ENCODE results near the gene TRIM43. TPM values are rescaled to one million over a fixed set of nuclear protein-coding genes. Genes with fewer than 3 reads are reported as not detected.
"Not testable (repeated sequence)": the region's sequence is repeated elsewhere in the genome, so short reads cannot be mapped to it uniquely, and the experiment has no call there.

TRIM43 gene
- not detected in 2 replicates for total RNA-seq
- long read RNA-seq, result 0 reads

- H3K27ac Mint-ChIP-seq; H3K36me3 Mint-ChIP-seq (ENCODE audit: insufficient read depth); H3K9me3 Mint-ChIP-seq (ENCODE audit: low read depth); DNase-seq (ENCODE audit: low spot score, unreplicated experiment); H3K4me1 Mint-ChIP-seq (ENCODE audit: low read depth); H3K4me3 Mint-ChIP-seq (ENCODE audit: low read depth): not testable (repeated sequence)
- H3K27me3 Mint-ChIP-seq, result peaks cover 12% of the 10 kb centered on the region
Measured at GRCh38 chr2:95591701-95592100, at the start of gene TRIM43. Gene TRIM43 (plus strand): TSS chr2:95592001. CDS start chr2:95594024, 2,023 bp downstream.

DNA sequence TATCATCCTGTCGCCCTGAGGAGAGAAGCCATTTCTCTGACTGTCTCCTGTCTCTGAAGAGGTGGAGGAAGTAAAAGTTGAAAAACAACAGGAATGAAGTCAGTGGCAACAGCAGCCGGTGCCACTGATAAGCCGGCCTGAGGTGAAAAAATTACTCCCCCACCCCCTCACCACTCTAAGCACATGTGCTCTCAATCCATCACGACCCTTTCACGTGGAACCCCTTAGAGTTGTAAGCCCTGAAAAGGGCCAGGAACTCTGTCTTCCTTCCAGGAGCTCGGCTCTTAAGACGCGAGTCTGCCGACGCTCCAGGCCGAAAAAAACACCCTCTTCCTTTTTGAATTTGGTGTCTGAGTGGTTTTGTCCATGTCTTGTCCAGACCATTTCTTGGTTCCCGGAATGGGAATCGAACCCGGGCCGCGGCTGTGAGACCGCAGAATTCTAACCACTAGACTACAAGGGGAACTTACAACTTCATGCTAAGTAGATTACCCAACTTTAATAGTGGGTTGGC, 40.7 kb upstream of the TRIM43 start:
- Mint-ChIP-seq H3K27me3 (peaks cover 3% of the 10 kb centered on the region), H3K4me1 (ENCODE audit: low read depth) (no peaks in the 10 kb centered on the region), H3K9me3 (ENCODE audit: low read depth) (no peaks in the 10 kb centered on the region), H3K4me3 (ENCODE audit: low read depth) (no peak overlapping the region), H3K36me3 (ENCODE audit: insufficient read depth) (no peaks in the 10 kb centered on the region), H3K27ac (no peak overlapping the region)
- TF ChIP-seq, protein P1, sequence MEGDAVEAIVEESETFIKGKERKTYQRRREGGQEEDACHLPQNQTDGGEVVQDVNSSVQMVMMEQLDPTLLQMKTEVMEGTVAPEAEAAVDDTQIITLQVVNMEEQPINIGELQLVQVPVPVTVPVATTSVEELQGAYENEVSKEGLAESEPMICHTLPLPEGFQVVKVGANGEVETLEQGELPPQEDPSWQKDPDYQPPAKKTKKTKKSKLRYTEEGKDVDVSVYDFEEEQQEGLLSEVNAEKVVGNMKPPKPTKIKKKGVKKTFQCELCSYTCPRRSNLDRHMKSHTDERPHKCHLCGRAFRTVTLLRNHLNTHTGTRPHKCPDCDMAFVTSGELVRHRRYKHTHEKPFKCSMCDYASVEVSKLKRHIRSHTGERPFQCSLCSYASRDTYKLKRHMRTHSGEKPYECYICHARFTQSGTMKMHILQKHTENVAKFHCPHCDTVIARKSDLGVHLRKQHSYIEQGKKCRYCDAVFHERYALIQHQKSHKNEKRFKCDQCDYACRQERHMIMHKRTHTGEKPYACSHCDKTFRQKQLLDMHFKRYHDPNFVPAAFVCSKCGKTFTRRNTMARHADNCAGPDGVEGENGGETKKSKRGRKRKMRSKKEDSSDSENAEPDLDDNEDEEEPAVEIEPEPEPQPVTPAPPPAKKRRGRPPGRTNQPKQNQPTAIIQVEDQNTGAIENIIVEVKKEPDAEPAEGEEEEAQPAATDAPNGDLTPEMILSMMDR (IDR thresholded peaks at IDR 0.05; ENCODE audit: unreplicated experiment), result no peak
- no peak for DNase-seq (ENCODE audit: low spot score, unreplicated experiment)

- H3K4me3 Mint-ChIP-seq (ENCODE audit: low read depth), result no peak overlapping the region
- H3K27ac Mint-ChIP-seq, result no peak overlapping the region
- H3K27me3 Mint-ChIP-seq, result peaks cover 6% of the 10 kb centered on the region
- DNase-seq (ENCODE audit: low spot score, unreplicated experiment), result no peak
- TF ChIP-seq, protein P1 (IDR thresholded peaks at IDR 0.05; ENCODE audit: unreplicated experiment), result no peak
- H3K9me3 Mint-ChIP-seq (ENCODE audit: low read depth), result no peaks in the 10 kb centered on the region
- H3K36me3 Mint-ChIP-seq (ENCODE audit: insufficient read depth), result no peaks in the 10 kb centered on the region
- no peaks in the 10 kb centered on the region for H3K4me1 Mint-ChIP-seq (ENCODE audit: low read depth)
Measured at GRCh38 chr2:95552911-95553310, 38.9 kb upstream of the TRIM43 start.

DNA sequence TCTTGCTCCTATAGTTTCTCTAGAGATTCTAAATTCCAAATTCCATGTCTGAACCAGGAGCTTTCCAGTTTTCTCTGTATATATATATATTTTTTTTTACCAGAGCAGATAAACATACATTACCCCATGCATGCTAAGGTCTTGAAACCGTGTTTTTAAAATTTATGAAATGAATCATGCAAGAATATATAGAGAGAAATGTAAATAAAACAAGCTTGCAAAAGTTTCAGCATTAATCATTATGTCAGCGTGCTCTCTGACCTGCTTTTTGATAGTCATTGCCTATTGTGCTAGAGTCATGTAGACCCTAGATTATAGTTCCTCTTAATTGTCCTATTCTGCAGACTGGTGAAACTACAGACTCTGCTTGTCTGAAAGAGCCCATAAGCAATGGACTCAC, 22.6 kb upstream of the TRIM43 start:
- TF ChIP-seq, protein P1 (IDR thresholded peaks at IDR 0.05; ENCODE audit: unreplicated experiment), result no peak
- H3K9me3 Mint-ChIP-seq (ENCODE audit: low read depth), result no peaks in the 10 kb centered on the region
- no peaks in the 10 kb centered on the region for H3K4me1 Mint-ChIP-seq (ENCODE audit: low read depth)
- peaks cover 36% of the 10 kb centered on the region for H3K27me3 Mint-ChIP-seq
- DNase-seq (ENCODE audit: low spot score, unreplicated experiment), result no peak
- H3K36me3 Mint-ChIP-seq (ENCODE audit: insufficient read depth), result no peaks in the 10 kb centered on the region
- H3K4me3 Mint-ChIP-seq (ENCODE audit: low read depth), result no peak overlapping the region
- no peak overlapping the region for H3K27ac Mint-ChIP-seq

GRCh38 chr2:95573866-95574265, 17.9 kb upstream of the TRIM43 start:
- H3K4me3 Mint-ChIP-seq (ENCODE audit: low read depth), result no peak overlapping the region
- H3K27ac Mint-ChIP-seq, result no peak overlapping the region
- no peak for DNase-seq (ENCODE audit: low spot score, unreplicated experiment)
- no peaks in the 10 kb centered on the region for H3K36me3 Mint-ChIP-seq (ENCODE audit: insufficient read depth)
- no peaks in the 10 kb centered on the region for H3K4me1 Mint-ChIP-seq (ENCODE audit: low read depth)
- H3K27me3 Mint-ChIP-seq, result peaks cover 18% of the 10 kb centered on the region
- no peaks in the 10 kb centered on the region for H3K9me3 Mint-ChIP-seq (ENCODE audit: low read depth)
- TF ChIP-seq, protein P1 (IDR thresholded peaks at IDR 0.05; ENCODE audit: unreplicated experiment), result no peak

- H3K4me1 Mint-ChIP-seq (ENCODE audit: low read depth), result no peaks in the 10 kb centered on the region
- no peaks in the 10 kb centered on the region for H3K9me3 Mint-ChIP-seq (ENCODE audit: low read depth)
- H3K36me3 Mint-ChIP-seq (ENCODE audit: insufficient read depth), result no peaks in the 10 kb centered on the region
- TF ChIP-seq, protein P1 (IDR thresholded peaks at IDR 0.05; ENCODE audit: unreplicated experiment), result no peak
- peaks cover 15% of the 10 kb centered on the region for H3K27me3 Mint-ChIP-seq
- no peak overlapping the region for H3K4me3 Mint-ChIP-seq (ENCODE audit: low read depth)
- DNase-seq (ENCODE audit: low spot score, unreplicated experiment), result no peak
- H3K27ac Mint-ChIP-seq, result no peak overlapping the region
Measured at GRCh38 chr2:95574506-95574905, 17.3 kb upstream of the TRIM43 start.

All from progenitor cell of endocrine pancreas (in vitro differentiated cells).